GM19043 (cell line): ENCODE results near the gene TMEM269.

ENCODE experiments used
- ATAC-seq: cut with Tn5 transposase; IDR thresholded peaks from one replicate; pipeline ENCODE4 v1.9.1; 2021; ENCODE audit warnings: low read depth; ENCODE audit not compliant: unreplicated experiment

The TMEM269 gene

DNA sequence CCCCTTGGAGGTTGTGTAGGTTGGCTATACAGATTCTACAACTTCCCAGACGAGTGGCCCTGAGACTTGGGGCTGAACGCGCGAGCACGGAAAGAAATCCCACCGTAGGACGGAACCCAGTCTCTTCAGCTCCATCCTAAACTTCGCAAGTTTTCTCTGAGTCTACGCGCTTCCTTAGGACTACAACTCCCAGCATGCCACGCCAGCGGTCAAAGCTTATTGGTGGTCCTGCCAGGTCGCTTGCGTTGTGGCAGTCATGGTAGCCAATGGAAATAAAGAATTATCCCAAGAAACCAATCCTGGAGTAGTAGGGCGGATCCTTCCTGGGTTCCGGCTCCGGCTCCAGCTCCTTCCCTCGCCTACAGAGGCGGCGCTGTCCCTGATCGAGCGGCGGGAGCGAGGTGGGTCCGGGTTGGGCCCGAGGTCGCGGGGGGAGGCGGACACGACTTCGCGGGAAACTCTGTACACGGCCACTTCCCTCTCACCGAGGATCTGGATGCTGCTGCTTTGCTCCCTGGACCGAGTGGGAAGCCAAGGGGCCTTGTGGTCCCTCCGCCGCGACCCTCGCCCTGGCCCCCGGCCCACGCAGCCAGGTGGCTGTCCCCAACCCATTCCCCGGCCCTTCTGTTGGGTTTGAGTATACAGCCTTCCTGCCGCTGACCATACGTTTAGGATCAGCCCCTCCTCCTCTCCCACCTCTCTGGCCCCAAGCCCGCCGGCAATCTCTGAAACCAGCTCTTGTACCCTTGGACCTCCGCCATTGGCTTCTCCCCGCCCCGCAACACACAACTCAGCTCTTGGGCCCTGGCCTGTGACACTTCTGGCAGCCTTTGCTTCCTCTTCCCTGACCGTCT is 61.7 kb downstream of the TMEM269 start, which contains the start of gene ZNF691:
TSS of gene ZNF691 (plus strand) at position 357 of the 854 bp plus-strand sequence. CDS start 3,046 bp downstream, outside the sequence.
- ATAC-seq, result peak; percentile 95

GRCh38 chr1:42847111-42847595 is 62.4 kb downstream of the TMEM269 start:
- no peak for ATAC-seq

DNA sequence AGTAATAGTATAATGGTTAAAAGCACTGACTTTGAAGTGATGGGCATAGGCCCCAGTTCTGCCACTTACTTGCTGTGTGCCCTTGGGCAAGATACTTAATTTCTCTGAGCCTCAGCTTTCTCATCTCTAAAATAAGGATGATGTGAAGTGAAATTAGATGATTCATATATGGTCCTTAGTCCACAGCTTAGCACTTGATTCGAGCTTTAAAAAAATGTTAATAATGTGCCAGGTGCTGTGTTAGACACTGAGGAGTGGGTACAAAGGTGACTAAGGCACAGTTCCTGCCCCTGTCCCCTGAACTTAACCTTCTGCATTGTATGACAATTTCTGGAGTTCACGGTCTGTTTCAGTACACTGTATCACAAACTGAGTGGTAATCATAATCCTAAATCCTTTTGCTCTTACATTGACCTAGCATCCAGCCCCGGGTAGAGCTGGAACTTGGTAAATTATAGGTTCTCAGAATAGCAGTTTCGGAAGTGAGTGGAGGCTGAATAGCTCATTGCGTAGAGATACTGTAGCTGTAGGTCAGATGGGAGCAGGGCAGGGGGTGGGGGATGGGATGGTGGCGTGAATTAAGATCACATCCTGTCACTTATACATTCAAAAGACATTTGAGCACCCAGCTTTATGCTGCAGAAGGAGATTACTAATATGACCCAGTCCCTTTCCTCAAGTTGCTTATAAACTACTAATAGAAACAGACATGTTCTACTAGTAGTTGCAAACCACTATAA is 63.1 kb downstream of the TMEM269 start:
- ATAC-seq, result no peak

GRCh38 chr1:42848823-42849537 is 64.2 kb downstream of the TMEM269 start:
- no peak for ATAC-seq

- no peak for ATAC-seq
Measured at GRCh38 chr1:42849944-42850343, 65.2 kb downstream of the TMEM269 start.
